Upper lobe of left lung (tissue), 4 donors: ENCODE results near the gene SMIM14.

Experiments
- POLR2A ChIP-seq, 4 donors: fragments of 450-650 bp; IDR thresholded peaks; one replicate each; pipeline ENCODE4 v1.5.1; 2016 to 2017; ENCODE audit warnings: antibody characterized with exemption in 4 of 4, mild to moderate bottlenecking in 2 of 4
- TF ChIP-seq, protein P1 (sequence below), 6 experiments: fragments of 450-650 bp in 4 of 6; fragments of 200-600 bp in 2 of 6; sonication (generic) in 2 of 6; IDR thresholded peaks; one replicate each; pipeline ENCODE4 v1.5.1; 2016 to 2019; ENCODE audit warnings: antibody characterized with exemption in 6 of 6

- TF ChIP-seq POLR2A (IDR thresholded peaks at IDR 0.05): no peak
- TF ChIP-seq, protein P1, sequence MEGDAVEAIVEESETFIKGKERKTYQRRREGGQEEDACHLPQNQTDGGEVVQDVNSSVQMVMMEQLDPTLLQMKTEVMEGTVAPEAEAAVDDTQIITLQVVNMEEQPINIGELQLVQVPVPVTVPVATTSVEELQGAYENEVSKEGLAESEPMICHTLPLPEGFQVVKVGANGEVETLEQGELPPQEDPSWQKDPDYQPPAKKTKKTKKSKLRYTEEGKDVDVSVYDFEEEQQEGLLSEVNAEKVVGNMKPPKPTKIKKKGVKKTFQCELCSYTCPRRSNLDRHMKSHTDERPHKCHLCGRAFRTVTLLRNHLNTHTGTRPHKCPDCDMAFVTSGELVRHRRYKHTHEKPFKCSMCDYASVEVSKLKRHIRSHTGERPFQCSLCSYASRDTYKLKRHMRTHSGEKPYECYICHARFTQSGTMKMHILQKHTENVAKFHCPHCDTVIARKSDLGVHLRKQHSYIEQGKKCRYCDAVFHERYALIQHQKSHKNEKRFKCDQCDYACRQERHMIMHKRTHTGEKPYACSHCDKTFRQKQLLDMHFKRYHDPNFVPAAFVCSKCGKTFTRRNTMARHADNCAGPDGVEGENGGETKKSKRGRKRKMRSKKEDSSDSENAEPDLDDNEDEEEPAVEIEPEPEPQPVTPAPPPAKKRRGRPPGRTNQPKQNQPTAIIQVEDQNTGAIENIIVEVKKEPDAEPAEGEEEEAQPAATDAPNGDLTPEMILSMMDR (IDR thresholded peaks at IDR 0.05): no peak
Observed at GRCh38 chr4:39631700-39632079, 7.0 kb downstream of the SMIM14 start.
